Heart right ventricle (tissue), 16 donors: ENCODE results near the gene AP1M1. TPM values are rescaled to one million over a fixed set of nuclear protein-coding genes. Genes with fewer than 3 reads are reported as not detected.

ENCODE experiments used
- ATAC-seq, 8 donors: fragments of 200-7000 bp; cut with Tn5 transposase; one replicate each; pipeline ENCODE4 v1.9.1; 2020; ENCODE audit warnings: mild to moderate bottlenecking in 8 of 8, moderate library complexity in 8 of 8, moderate number of reproducible peaks in 1 of 8
- DNase-seq, 2 donors: peaks; one replicate each; pipeline ENCODE4 v3.0.0-alpha.2; 2020
- H3K27ac ChIP-seq, 10 donors: fragments of 200-600 bp; sonication (generic) in 2 of 10; one replicate each; pipeline versions ENCODE4 v1.5.0 to v1.8.0; 2020 to 2022; ENCODE audit warnings: mild to moderate bottlenecking in 3 of 10
- H3K27me3 ChIP-seq, 7 donors: fragments of 200-600 bp; one replicate each; pipeline ENCODE4 v1.8.0; 2021 to 2022; ENCODE audit warnings: mild to moderate bottlenecking in 2 of 7
- H3K36me3 ChIP-seq, 9 donors: fragments of 200-600 bp; sonication (generic) in 1 of 9; one replicate each; pipeline versions ENCODE4 v1.5.0 to v1.8.0; 2020 to 2022; ENCODE audit warnings: mild to moderate bottlenecking in 2 of 9
- H3K4me1 ChIP-seq, 9 donors: fragments of 200-600 bp; sonication (generic) in 1 of 9; one replicate each; pipeline versions ENCODE4 v1.5.0 to v1.8.0; 2020 to 2022; ENCODE audit warnings: mild to moderate bottlenecking in 4 of 9
- H3K4me3 ChIP-seq, 10 donors: fragments of 200-600 bp; sonication (generic) in 2 of 10; one replicate each; pipeline versions ENCODE4 v1.5.0 to v1.8.0; 2020 to 2022; ENCODE audit warnings: mild to moderate bottlenecking in 7 of 10, moderate library complexity in 2 of 10
- H3K9me3 ChIP-seq, 11 donors: fragments of 200-600 bp in 10 of 11; sonication (generic) in 2 of 11; one replicate each; pipeline versions ENCODE4 v1.5.0 to v1.8.0; 2013 to 2022; ENCODE audit warnings: mild to moderate bottlenecking in 2 of 11, control low read depth in 1 of 11, moderate library complexity in 1 of 11
- WGBS, 2 donors: extraction: QIAGEN DNeasy Blood & Tissue Kit; methylation state at CpG; one replicate each; pipeline ENCODE4 v1.1.7; 2013; ENCODE audit warnings: inconsistent platforms in 1 of 2; 5-methylcytosine and 5-hydroxymethylcytosine counted together
- intact Hi-C, 10 donors: fragments of 100-400 bp; cut with DNase I; formaldehyde crosslinking; loops; one replicate each; pipeline versions ENCODE4 v1.11.1 to v1.14.2; 2022
- polyA plus RNA-seq, 2 donors: library from polyadenylated mRNA; stranded (reverse); fragments of 200-250 nt; gene quantifications; one replicate each; pipeline ENCODE4 v1.2.3, GENCODE V29; 2013
- total RNA-seq, 10 donors: library from RNA; stranded (reverse); fragmentation: NEBNext Ultra II Directional in 3 of 10; extraction: Animal tissue kit (Norgen Biotek cat#: 25700) in 3 of 10; gene quantifications; one replicate each; pipeline versions ENCODE4 v1.2.1 to v1.2.4, GENCODE V29; 2021 to 2023
- TF ChIP-seq, protein P1 (sequence below), 9 donors: fragments of 200-600 bp; sonication (generic) in 2 of 9; IDR thresholded peaks; one replicate each; pipeline versions ENCODE4 v1.5.0 to v1.8.0; 2021 to 2022; ENCODE audit warnings: antibody characterized with exemption in 9 of 9, mild to moderate bottlenecking in 5 of 9, moderate library complexity in 1 of 9
- donor health status: Arrhythmogenic right ventricular cardiomyopathy.
- donor health status: ischemic (EF 13 %, LVEDD 7.1; RV severe dilation, severe dysfunction).
- donor health status: healthy with polysubstance abuse.
- donor health status: DM: no; HTN: yes; CAD: no.
- donor health status: DM: no; HTN: no; CAD: no.
- donor health status: ischemic (EF 25% LVEDD 6.9; RV normal size, moderate dysfunction).
- donor health status: ischemic (EF 25% LVEDD 5.7; RV mildly dilated, moderate dysfunction).
- donor health status: healthy.
- donor health status: DM: yes; HTN: yes; CAD: no.
- donor health status: Ischemic cardiomyopathy.
- donor health status: ischemic (EF 35%, LVEDD 5.7; RV mildly dilated, moderate dysfunction).
- donor health status: nonischemic (EF 11% LVEDD 7.7; RV severe dilation, severe dysfunction).
- donor health status: DM: yes; HTN: yes; CAD: no.
- donor health status: PGD.
- donor health status: ischemic (EF 29% LVEDD 5.4; RV normal size, mild dysfunction).
- donor health status: nonischemic (EF 23%, LVEDD 6.1; RV moderate dilation, normal function).

AP1M1 gene
- total and polyA plus RNA-seq, 12 donors: 25.5 to 79.0 (median 47.0) TPM

DNA sequence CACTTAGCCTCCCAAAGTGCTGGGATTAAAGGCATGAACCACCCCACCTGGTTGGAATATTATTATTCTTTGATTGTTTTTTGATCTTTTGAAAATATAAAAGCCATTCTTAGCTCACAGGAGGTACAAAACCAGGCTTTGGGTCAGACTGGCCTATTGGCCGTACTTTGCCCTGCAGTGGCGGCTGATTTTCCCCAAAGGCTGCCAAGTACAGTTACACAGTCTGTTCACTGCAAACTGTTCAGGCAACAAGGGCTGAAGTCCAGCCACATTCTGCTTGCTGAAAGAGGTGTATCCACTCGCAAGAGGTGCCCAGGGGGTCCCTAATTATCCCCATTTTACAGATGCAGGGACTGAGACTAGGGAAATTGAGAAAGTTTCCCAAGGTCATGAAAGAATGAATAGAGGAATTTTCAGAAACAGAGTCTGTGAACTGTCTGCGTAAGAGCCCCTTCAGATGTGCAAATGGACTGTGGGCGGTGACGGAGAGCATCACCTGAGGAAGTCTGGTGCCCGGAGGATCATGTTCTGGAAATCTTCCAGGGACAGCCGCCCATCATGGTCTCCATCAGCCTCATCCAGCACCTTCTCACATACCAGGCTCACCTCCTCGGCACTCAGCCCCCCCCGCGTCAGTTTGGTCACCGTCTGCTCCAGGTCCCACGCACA lies 33.4 kb upstream of the AP1M1 start:
- no peaks in the 10 kb centered on the region for H3K9me3 ChIP-seq
- ATAC-seq (no peak), DNase-seq (no peak)
- no peaks in the 10 kb centered on the region for H3K36me3 ChIP-seq
- H3K27ac ChIP-seq: no peak overlapping the region
- no peaks in the 10 kb centered on the region for H3K27me3 ChIP-seq
- intact Hi-C loops: no loop called here
- H3K4me1 ChIP-seq: peaks cover 0 to 10% (median 0%) of the 10 kb centered on the region in 9 donors
- TF ChIP-seq, protein P1, sequence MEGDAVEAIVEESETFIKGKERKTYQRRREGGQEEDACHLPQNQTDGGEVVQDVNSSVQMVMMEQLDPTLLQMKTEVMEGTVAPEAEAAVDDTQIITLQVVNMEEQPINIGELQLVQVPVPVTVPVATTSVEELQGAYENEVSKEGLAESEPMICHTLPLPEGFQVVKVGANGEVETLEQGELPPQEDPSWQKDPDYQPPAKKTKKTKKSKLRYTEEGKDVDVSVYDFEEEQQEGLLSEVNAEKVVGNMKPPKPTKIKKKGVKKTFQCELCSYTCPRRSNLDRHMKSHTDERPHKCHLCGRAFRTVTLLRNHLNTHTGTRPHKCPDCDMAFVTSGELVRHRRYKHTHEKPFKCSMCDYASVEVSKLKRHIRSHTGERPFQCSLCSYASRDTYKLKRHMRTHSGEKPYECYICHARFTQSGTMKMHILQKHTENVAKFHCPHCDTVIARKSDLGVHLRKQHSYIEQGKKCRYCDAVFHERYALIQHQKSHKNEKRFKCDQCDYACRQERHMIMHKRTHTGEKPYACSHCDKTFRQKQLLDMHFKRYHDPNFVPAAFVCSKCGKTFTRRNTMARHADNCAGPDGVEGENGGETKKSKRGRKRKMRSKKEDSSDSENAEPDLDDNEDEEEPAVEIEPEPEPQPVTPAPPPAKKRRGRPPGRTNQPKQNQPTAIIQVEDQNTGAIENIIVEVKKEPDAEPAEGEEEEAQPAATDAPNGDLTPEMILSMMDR (IDR thresholded peaks at IDR 0.05): no peak
- 81 to 82% methylated on average over 13 of the region's 13 CpGs for WGBS, 2 donors
- no peak overlapping the region for H3K4me3 ChIP-seq

DNA sequence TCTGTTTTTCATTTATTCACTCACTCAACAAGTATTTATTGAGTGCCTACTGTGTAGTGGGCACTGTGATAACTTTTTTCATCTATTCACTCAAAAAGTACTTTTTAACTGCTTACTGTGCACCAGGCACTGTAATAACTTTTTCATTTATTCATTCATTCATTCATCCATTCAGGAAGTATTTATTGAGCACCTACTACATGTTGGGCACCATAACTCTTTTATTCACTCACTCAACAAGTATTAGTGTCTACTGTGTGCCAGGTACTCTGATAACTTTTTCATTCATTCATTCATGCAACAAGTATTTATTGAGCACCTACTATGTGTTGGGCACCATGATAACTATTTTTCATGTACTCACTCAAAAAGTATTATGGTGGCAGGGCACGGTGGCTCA lies 31.3 kb upstream of the AP1M1 start:
- no peaks in the 10 kb centered on the region for H3K36me3 ChIP-seq
- WGBS, 2 donors: 96 to 98% methylated on average over 1 of the region's 1 CpG
- DNase-seq (no peak), ATAC-seq (no peak)
- peaks cover 0 to 10% (median 0%) of the 10 kb centered on the region in 9 donors for H3K4me1 ChIP-seq
- H3K9me3 ChIP-seq: no peaks in the 10 kb centered on the region
- no peak overlapping the region for H3K27ac ChIP-seq
- H3K4me3 ChIP-seq: no peak overlapping the region
- H3K27me3 ChIP-seq: peaks cover 0 to 3% (median 0%) of the 10 kb centered on the region in 7 donors
- intact Hi-C loops: no loop called here
- TF ChIP-seq, protein P1 (IDR thresholded peaks at IDR 0.05): no peak

DNA sequence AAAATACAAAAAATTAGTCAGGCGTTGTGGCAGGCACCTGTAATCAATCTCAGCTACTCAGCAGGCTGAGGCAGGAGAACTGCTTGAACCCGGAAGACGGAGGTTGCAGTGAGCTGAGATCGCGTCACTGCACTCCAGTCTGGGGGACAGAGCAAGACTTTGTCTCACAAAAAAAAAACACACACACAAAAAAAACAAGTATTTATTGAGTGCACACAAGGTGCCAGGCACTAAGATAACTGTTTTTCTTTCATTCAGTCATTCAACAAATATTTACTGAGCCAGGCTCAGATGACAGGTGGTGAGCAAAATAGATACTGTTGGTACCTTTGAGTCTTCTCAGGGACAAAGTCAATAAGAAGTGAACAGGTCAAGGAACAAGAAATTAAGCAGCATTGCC lies 30.7 kb upstream of the AP1M1 start:
- Histone ChIP-seq H3K27ac (no peak overlapping the region), H3K4me1 (peaks cover 0 to 10% (median 0%) of the 10 kb centered on the region in 9 donors), H3K27me3 (peaks cover 0 to 3% (median 0%) of the 10 kb centered on the region in 7 donors), H3K36me3 (no peaks in the 10 kb centered on the region), H3K4me3 (no peak overlapping the region), H3K9me3 (no peaks in the 10 kb centered on the region)
- 90 to 91% methylated on average over 5 of the region's 5 CpGs for WGBS, 2 donors
- DNase-seq: no peak
- ATAC-seq: no peak
- TF ChIP-seq, protein P1 (IDR thresholded peaks at IDR 0.05): no peak
- intact Hi-C loops: no loop called here

DNA sequence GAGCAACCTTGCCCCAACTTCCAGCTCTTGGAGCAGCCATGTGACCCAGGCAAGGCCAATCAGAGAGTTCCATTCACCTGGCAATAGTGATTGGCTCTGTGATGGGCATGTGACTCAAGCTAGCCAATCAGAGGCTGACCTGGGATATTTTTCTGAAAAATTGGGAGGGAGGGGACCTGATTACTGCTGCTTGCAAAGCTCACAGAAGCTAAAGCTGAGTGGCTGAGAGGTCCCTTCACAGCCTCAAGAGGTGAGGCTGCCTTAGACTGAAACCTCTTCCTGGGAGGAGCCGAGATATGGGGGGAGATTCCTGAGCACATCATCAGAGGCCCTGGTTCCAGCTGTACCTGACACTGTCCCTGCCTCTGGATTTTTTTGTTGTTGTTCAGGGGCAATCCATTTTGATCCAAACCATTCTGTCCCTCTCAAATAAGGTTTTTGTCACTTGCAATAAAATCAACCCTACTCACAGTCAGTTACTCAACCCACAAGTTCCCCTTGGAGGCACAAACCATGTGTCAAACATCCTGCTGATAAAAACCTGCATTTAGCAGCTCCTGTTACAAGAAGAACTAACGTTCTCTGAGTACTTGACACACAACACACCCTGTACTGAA lies 29.1 kb upstream of the AP1M1 start:
- Histone ChIP-seq H3K4me1 (peaks cover 0 to 10% (median 0%) of the 10 kb centered on the region in 9 donors), H3K27me3 (peaks cover 0 to 8% (median 0%) of the 10 kb centered on the region in 7 donors), H3K27ac (no peak overlapping the region), H3K36me3 (no peaks in the 10 kb centered on the region), H3K9me3 (no peaks in the 10 kb centered on the region), H3K4me3 (no peak overlapping the region)
- 50 to 54% methylated on average over 2 of the region's 2 CpGs for WGBS, 2 donors
- DNase-seq: no peak
- TF ChIP-seq, protein P1 (IDR thresholded peaks at IDR 0.05): no peak
- intact Hi-C loops: no loop called here
- ATAC-seq: no peak
